Right atrium auricular region (tissue), 2 donors: ENCODE data around the gene ZBED4. TPM values are rescaled to one million over a fixed set of nuclear protein-coding genes. Genes with fewer than 3 reads are reported as not detected.

ENCODE experiments used
- DNase-seq: peaks from one replicate; pipeline ENCODE4 v3.0.0-alpha.2; 2019; ENCODE audit warnings: low spot score
- H3K27ac ChIP-seq, 2 donors: fragments of 200-600 bp; sonication (generic); 1 replicate in 1 of 2; 2 replicates in 1 of 2; pipeline ENCODE4 v1.5.1; 2016 to 2019
- H3K27me3 ChIP-seq, 2 donors: fragments of 200-600 bp; sonication (generic); one replicate each; pipeline versions ENCODE4 v1.5.1 to v1.6.0; 2017 to 2019
- H3K36me3 ChIP-seq: fragments of 200-600 bp; sonication (generic); one replicate; pipeline ENCODE4 v1.5.1; 2016
- H3K4me1 ChIP-seq, 2 donors: fragments of 200-600 bp; sonication (generic); one replicate each; pipeline versions ENCODE4 v1.5.1 to v1.6.0; 2017 to 2019
- H3K4me3 ChIP-seq, 2 donors: fragments of 200-600 bp; sonication (generic); 1 replicate in 1 of 2; 2 replicates in 1 of 2; pipeline ENCODE4 v1.5.1; 2017 to 2019; ENCODE audit warnings: mild to moderate bottlenecking in 1 of 2, moderate library complexity in 1 of 2
- H3K9me3 ChIP-seq, 2 donors: fragments of 200-600 bp; sonication (generic); one replicate each; pipeline ENCODE4 v1.5.1; 2019
- total RNA-seq, 2 donors: library from RNA; depleted of rRNA; stranded (reverse); fragments of >200 nt; gene quantifications; one replicate each; pipeline ENCODE4 v1.1.0, GENCODE V29; 2016
- TF ChIP-seq, protein P1 (sequence below), 2 donors: fragments of 200-600 bp; sonication (generic); IDR thresholded peaks; one replicate each; pipeline ENCODE4 v1.5.1; 2019; ENCODE audit warnings: antibody characterized with exemption in 2 of 2

ZBED4 gene
- total RNA-seq, 2 donors from 2014 or later = 3.7 to 6.6 TPM

DNA sequence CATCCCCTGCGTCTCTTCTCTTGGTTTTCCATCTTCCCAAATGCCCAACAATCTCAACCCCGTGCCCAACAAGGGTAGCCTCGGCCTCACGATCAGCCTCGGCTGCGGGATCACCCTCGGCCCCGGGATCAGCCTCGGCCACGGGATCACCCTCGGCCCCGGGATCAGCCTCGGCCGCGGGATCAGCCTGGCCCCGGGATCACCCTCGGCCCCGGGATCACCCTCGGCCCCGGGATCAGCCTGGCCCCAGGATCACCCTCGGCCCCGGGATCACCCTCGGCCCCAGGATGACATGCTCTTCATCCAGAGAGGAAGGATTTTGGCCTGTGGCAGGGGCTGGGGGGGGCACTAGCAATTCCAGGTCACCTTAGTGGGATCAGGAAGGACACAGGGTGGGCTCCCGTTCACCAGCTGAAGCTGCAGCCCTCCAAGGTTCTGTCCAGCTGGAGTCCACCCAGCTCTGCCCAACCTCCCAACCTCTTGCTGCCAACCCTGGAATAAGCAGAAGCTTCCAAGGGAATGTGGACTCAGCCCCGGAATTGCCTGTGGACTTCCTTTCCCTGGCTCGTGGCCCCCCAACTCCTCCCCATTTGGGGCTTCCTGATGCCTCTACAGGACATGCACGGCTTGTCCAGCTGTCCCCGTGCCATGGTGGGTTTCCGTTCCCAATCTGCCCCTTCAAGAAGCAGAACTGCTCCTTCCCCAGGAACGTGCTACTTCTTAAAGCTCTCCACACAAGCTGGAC, 58.4 kb downstream of the ZBED4 start:
- TF ChIP-seq, protein P1, sequence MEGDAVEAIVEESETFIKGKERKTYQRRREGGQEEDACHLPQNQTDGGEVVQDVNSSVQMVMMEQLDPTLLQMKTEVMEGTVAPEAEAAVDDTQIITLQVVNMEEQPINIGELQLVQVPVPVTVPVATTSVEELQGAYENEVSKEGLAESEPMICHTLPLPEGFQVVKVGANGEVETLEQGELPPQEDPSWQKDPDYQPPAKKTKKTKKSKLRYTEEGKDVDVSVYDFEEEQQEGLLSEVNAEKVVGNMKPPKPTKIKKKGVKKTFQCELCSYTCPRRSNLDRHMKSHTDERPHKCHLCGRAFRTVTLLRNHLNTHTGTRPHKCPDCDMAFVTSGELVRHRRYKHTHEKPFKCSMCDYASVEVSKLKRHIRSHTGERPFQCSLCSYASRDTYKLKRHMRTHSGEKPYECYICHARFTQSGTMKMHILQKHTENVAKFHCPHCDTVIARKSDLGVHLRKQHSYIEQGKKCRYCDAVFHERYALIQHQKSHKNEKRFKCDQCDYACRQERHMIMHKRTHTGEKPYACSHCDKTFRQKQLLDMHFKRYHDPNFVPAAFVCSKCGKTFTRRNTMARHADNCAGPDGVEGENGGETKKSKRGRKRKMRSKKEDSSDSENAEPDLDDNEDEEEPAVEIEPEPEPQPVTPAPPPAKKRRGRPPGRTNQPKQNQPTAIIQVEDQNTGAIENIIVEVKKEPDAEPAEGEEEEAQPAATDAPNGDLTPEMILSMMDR (IDR thresholded peaks at IDR 0.05) = no peak
- Histone ChIP-seq H3K4me1 (peaks cover 0 to 6% of the 10 kb centered on the region in 2 donors), H3K36me3 (peaks cover 33% of the 10 kb centered on the region), H3K27ac (no peak overlapping the region), H3K9me3 (no peaks in the 10 kb centered on the region), H3K27me3 (no peaks in the 10 kb centered on the region), H3K4me3 (no peak overlapping the region)
- no peak for DNase-seq

GRCh38 chr22:49913026-49913425, 59.4 kb downstream of the ZBED4 start:
- TF ChIP-seq, protein P1 (IDR thresholded peaks at IDR 0.05) = no peak
- Histone ChIP-seq H3K36me3 (peaks cover 23% of the 10 kb centered on the region), H3K4me1 (peaks cover 0 to 13% of the 10 kb centered on the region in 2 donors), H3K27me3 (no peaks in the 10 kb centered on the region), H3K9me3 (no peaks in the 10 kb centered on the region), H3K27ac (no peak overlapping the region), H3K4me3 (no peak overlapping the region)
- DNase-seq = no peak

DNA sequence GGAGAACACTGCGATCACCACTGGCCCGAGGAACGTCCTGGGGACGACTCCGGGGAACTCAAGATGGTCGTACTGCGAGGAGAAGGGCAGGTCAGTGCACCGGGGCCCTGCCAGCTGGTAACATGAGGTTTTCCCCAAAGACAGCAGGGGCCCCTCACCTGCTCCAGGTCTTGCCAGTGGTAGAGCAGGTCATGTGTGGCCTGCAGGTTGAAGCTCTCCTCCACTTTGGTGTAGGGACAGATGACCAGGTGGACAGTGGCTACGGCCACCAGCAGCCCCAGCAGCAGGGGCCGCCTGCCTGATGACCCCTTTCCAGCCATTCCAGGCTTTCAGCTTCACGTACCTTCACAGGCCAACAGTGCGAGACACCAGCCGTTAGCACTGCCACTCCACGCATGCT, 59.8 kb downstream of the ZBED4 start:
- Histone ChIP-seq H3K36me3 (peaks cover 22% of the 10 kb centered on the region), H3K4me3 (no peak overlapping the region), H3K9me3 (no peaks in the 10 kb centered on the region), H3K27ac (no peak overlapping the region), H3K27me3 (no peaks in the 10 kb centered on the region), H3K4me1 (peaks cover 0 to 13% of the 10 kb centered on the region in 2 donors)
- no peak for DNase-seq
- TF ChIP-seq, protein P1 (IDR thresholded peaks at IDR 0.05) = no peak

DNA sequence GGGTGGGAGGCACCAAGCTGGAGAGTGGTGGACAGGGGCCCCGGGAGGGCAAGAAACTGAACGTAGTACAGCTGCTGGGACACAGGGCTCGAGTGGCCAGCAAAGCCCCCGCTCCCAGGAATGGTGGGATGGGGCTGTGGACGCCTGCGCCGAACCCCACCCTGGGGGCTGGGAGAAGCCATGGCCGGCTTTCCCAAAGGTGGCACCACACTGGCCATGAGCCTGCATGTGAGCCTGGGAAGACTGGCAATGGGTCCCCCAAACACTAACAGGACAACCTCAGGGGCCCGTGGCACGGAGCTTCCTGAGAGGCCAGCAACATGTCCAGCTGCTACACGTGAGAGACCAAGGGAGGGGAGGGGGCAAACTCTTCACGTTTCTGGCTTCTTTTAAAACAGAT, 60.6 kb downstream of the ZBED4 start:
- H3K4me1 ChIP-seq = peaks cover 0 to 19% of the 10 kb centered on the region in 2 donors

GRCh38 chr22:49915610-49916009, 62.0 kb downstream of the ZBED4 start:
- Histone ChIP-seq H3K4me3 (no peak overlapping the region), H3K27ac (no peak overlapping the region), H3K9me3 (no peaks in the 10 kb centered on the region), H3K4me1 (peaks cover 0 to 23% of the 10 kb centered on the region in 2 donors), H3K36me3 (peaks cover 21% of the 10 kb centered on the region), H3K27me3 (no peaks in the 10 kb centered on the region)
- DNase-seq = no peak
- TF ChIP-seq, protein P1 (IDR thresholded peaks at IDR 0.05) = no peak

More for the DNA sequence above, 60.6 kb downstream of the ZBED4 start:
- H3K27ac ChIP-seq = no peak overlapping the region
- no peaks in the 10 kb centered on the region for H3K27me3 ChIP-seq
- no peak for DNase-seq
- no peak overlapping the region for H3K4me3 ChIP-seq
- no peaks in the 10 kb centered on the region for H3K9me3 ChIP-seq
- H3K36me3 ChIP-seq = peaks cover 18% of the 10 kb centered on the region
- TF ChIP-seq, protein P1 (IDR thresholded peaks at IDR 0.05) = no peak
